Esophagus squamous epithelium (tissue), 4 donors: ENCODE results near the gene TNNC2.

Source experiments
- POLR2A ChIP-seq, 4 donors: fragments of 450-650 bp; IDR thresholded peaks; one replicate each; pipeline ENCODE4 v1.6.1; 2017; ENCODE audit warnings: antibody characterized with exemption in 4 of 4, mild to moderate bottlenecking in 4 of 4, moderate library complexity in 3 of 4
- TF ChIP-seq, protein P1 (sequence below), 6 experiments: fragments of 450-650 bp in 4 of 6; fragments of 200-600 bp in 2 of 6; sonication (generic) in 2 of 6; IDR thresholded peaks; one replicate each; pipeline ENCODE4 v1.5.1; 2016 to 2019; ENCODE audit warnings: antibody characterized with exemption in 6 of 6, mild to moderate bottlenecking in 4 of 6, moderate library complexity in 4 of 6

GRCh38 chr20:45810191-45810970 lies 16.7 kb downstream of the TNNC2 start:
- TF ChIP-seq, protein P1, sequence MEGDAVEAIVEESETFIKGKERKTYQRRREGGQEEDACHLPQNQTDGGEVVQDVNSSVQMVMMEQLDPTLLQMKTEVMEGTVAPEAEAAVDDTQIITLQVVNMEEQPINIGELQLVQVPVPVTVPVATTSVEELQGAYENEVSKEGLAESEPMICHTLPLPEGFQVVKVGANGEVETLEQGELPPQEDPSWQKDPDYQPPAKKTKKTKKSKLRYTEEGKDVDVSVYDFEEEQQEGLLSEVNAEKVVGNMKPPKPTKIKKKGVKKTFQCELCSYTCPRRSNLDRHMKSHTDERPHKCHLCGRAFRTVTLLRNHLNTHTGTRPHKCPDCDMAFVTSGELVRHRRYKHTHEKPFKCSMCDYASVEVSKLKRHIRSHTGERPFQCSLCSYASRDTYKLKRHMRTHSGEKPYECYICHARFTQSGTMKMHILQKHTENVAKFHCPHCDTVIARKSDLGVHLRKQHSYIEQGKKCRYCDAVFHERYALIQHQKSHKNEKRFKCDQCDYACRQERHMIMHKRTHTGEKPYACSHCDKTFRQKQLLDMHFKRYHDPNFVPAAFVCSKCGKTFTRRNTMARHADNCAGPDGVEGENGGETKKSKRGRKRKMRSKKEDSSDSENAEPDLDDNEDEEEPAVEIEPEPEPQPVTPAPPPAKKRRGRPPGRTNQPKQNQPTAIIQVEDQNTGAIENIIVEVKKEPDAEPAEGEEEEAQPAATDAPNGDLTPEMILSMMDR (IDR thresholded peaks at IDR 0.05): no peak
- TF ChIP-seq POLR2A (IDR thresholded peaks at IDR 0.05): no peak
